Breast epithelium (tissue), 3 donors: ENCODE results near the gene SYTL3.

ENCODE experiments used
- POLR2A ChIP-seq: fragments of 450-650 bp; IDR thresholded peaks from one replicate; pipeline ENCODE4 v1.6.1; 2016; ENCODE audit warnings: antibody characterized with exemption, mild to moderate bottlenecking, moderate library complexity
- TF ChIP-seq, protein P1 (sequence below), 3 donors: fragments of 450-650 bp; IDR thresholded peaks; one replicate each; pipeline ENCODE4 v1.5.1; 2016 to 2017; ENCODE audit warnings: antibody characterized with exemption in 3 of 3, mild to moderate bottlenecking in 3 of 3, moderate library complexity in 3 of 3

- TF ChIP-seq, protein P1, sequence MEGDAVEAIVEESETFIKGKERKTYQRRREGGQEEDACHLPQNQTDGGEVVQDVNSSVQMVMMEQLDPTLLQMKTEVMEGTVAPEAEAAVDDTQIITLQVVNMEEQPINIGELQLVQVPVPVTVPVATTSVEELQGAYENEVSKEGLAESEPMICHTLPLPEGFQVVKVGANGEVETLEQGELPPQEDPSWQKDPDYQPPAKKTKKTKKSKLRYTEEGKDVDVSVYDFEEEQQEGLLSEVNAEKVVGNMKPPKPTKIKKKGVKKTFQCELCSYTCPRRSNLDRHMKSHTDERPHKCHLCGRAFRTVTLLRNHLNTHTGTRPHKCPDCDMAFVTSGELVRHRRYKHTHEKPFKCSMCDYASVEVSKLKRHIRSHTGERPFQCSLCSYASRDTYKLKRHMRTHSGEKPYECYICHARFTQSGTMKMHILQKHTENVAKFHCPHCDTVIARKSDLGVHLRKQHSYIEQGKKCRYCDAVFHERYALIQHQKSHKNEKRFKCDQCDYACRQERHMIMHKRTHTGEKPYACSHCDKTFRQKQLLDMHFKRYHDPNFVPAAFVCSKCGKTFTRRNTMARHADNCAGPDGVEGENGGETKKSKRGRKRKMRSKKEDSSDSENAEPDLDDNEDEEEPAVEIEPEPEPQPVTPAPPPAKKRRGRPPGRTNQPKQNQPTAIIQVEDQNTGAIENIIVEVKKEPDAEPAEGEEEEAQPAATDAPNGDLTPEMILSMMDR (IDR thresholded peaks at IDR 0.05) = no peak
- no peak for TF ChIP-seq POLR2A
Observed at GRCh38 chr6:158767709-158768108, 117.9 kb downstream of the SYTL3 start.
